Activated T-cell treated with anti-CD3 and anti-CD28 coated beads for 4 hours (primary cell): ENCODE measurements around the gene PRDX1.
"Not testable (repeated sequence)": the region's sequence is repeated elsewhere in the genome, so short reads cannot be mapped to it uniquely, and the experiment has no call there.

Experiments used
- DNase-seq: peaks from one replicate; pipeline ENCODE4 v3.0.0-alpha.2; 2020

PRDX1 gene

DNA sequence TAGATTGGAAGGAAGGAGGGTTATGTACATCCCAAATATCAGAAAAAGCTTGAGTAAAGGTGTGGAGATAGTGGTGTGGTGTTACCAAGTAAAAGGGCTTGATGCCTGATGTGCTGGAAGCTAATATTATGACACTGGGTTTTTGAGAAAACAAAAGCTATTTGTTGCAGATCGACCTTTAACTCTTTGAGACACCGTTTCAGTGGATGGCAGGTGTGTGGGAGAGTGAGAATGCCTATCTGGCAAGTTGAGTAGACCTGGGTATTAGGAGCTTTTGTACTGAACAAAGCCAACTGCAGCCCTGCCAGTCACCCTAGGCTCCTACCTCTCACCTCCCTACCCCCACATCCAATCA is 20.2 kb downstream of the PRDX1 start:
- no peak for DNase-seq

DNA sequence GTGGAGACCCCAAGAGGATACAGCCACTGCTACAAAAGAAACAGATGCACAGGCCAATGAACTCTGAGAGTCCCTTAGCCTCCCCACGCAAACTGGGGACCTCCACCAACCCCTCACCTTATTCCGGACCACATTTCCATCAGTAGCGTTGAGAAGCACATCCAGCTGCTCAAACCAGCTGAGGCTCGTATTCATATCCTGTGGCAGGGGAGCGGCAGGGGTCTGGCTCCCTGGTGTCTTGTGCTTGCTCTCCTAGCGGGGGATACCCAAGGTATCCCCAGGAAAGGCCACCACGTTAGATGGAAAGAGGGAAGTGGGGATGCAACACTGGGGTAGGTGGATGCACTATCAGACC is 22.3 kb downstream of the PRDX1 start:
- no peak for DNase-seq

DNA sequence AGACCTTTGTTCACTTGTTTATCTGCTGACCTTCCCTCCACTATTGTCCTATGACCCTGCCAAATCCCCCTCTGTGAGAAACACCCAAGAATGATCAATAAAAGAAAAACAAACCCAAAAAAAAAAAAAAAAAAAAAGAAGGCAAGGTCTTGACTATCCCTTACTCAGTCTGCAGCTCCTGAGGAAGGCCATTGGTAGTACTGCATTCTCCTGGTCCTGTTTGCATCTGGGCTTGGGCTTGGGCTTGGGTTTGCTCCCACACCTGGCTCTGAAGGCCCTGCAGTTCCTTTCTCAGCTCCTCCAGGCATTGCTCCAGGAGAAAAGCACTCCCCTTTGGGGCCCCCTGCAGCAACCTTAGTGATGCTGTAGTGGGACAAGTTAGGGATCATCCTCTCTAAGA is 23.4 kb downstream of the PRDX1 start:
- DNase-seq: no peak

DNA sequence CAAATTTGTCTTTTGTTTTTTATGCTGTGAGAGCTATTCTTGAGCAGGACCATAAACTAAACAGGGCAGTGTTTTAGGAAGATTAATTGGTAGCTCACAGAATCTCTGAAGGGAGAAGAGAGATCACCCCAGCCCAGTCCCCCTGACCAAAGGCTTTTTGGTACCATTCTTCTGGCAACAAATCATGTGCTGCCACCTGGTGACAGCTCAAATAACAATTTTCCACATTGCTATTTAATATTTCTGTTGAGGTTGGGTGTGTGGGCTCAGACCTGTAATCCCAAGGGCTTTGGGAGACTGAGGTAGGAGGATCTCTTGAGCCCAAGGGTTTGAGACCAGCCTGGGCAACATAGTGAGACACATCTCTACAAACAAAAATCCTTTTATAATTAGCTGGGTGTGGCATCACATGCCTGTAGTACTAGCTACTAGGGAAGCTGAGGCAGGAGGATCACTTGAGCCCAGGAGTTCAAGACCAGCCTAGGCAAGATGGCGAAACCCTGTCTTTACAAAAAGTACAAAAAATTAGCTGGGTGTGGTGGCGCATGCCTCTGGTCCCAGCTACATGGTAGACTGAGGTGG is 28.5 kb downstream of the PRDX1 start:
- DNase-seq: peak; percentile 50

DNA sequence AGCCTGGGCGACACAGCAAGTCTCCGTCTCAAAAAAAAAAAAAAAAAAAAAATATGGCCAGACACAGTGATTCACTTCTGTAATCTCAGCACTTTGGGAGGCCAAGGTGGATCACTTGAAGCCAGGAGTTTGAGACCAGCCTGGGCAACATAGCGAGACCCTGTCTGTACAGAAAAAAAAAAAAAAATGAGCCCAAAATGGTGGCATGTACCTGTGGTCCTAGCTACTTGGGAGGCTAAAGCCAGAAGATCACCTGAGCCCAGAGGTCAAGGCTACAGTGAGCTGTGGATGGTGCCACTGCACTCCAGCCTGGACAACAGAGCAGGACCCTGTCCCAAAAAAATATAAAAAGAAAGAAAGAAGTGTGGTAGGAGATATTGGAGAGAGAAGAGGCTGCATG is 29.0 kb downstream of the PRDX1 start:
- DNase-seq: no peak

DNA sequence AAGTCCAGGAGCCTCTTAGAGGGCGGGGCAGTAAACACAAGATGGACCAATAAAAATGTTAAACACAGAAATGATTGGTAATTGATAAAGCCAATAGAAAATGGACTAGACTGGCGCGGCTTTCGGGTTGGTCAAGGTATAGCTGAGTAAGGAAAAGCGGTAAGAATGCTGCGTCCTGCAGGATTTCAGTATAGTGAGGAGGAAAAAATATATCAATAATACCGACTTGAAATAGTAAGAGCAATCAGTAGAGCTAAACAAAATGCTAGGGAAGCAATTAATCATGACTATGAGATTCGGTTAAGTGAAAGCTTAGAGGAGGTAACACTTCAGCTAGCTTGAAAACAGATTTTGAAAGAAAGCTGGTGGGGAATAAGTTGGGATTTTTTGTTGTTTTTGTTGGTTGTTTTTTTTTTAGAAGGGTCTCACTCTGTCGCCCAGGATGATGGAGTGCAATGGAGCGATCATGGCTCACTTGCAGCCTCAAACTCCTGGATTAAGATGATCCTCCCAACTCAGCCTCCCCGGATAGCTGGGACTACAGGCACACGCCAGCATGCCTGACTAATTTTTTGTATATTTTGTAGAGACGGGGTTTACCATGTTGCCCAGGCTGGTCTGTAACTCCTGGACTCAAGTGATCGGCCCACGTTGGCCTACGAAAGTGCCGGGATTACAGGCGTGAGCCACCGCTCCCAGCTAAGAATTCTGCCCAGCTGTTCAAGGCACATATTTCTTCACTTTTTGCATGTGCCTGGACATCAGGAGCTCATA is 30.0 kb downstream of the PRDX1 start:
- no peak for DNase-seq

DNA sequence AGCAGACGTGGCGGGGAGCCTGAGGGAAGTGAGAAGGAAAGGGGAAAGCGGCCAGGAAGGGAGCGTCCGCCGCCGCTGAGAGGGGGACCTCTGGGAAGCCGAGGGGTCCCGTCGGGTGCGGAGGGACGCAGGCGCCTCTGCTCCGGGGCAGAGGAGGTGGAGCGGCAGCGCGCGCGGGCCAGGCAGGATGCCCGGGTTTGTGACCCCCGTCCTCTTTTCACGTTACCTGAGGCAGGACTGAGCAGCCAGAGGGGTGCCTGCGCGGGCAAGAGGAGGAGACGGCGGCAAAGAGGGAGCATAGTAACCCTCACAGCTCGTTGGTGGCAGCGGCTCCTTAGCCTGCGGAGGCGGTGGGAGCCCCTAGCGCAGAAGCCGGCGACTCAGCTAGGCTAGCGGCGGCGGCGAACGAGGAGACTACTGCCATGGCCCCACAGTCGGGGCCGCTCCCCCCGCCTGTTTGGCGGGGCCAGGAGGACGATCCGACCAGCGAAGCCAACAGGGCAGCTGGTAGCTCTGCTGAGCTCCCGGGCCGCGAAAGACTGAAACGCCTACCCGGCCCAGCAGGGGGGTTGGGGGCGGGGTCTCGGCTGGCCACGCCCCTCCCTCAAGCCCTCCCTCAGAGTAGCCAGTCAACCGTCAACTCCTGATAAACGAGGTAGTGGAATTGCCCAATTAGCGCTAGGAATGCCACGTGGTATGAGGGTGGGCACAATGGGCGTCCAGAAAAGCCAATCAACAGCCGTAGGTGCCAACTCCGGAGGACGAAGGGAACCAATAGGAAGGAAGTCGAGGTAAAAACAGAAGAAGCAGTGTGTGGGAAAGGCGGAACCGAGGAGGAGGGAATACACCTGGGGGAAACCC is 30.8 kb downstream of the PRDX1 start, which contains the start of gene TESK2:
Gene TESK2 (minus strand): TSS at position 538 of the 861 bp plus-strand sequence. CDS start 33,378 bp downstream, outside the sequence.
- DNase-seq: peak; percentile 95

DNA sequence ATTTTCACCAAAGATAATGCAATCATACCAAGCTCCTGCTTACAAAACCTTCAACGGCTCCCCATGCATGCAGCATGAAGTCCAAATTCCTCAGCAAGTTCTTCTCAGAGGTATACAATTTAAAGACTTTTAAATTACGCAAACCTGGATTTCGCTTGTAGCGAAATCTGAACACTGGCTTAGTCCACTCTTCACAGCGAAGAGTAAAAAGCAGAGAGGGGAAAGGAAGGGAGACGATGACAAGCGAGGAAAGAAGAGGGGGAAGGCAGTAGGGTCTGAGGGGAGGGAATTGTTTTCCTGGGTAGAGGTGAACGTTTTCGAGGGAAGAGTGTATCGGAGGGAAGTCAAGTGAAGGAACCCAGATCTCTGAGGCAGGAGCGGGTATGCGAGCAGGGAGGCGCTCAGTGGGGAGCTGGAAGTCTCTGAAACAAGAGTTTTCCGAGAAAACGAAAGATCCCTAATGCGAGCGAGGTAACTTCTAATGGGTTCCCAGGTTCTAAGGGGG is 31.5 kb downstream of the PRDX1 start:
- no peak for DNase-seq

DNA sequence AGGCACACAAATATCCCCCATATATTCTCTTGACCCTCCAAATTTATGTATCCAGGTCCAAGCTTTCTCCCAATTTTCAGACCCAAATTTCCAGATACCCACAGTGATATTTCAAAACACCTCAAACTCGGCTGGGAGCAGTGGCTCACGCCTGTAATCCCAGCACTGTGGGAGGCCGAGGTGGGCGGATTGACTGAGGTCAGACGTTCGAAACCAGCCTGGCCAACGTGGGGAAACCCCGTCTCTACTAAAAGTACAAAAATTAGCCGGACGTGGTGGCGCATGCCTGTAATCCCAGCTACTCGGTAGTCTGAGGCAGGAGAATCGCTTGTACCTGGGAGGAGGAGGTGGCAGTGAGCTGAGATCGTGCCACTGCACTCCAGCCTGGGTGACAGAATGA is 32.3 kb downstream of the PRDX1 start:
- DNase-seq: peak; percentile 14

DNA sequence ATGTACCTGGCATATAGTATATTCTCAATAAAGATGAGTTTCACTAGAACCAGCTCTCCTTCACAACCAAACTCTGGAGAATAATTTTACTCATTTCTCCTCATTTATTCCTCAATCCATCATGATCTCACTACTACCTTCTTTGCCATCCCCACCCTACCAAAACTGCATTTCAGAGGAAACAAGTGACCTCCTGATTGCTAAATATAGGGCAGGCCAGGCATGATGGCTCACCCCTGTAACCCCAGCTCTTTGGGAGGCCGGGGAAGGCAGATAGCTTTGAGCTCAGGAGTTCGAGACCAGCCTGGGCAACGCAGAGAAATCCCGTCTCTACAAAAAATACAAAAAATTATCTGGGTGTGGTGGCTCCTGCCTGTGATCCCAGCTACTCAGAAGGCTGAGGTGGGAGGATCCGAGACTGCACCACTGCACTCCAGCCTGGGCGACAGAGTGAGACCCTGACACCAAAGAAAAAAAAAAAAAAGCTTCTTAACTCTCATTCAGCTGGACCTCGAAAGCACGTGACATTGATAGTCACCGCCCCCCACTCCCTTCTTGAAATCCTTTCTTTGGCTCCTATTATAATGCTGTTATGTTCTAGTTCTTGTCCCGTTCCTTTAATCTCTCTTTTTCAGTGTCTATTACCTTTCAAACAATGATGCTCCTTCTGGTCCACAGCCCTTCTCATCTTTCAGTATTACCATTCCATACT is 32.9 kb downstream of the PRDX1 start:
- no peak for DNase-seq

DNA sequence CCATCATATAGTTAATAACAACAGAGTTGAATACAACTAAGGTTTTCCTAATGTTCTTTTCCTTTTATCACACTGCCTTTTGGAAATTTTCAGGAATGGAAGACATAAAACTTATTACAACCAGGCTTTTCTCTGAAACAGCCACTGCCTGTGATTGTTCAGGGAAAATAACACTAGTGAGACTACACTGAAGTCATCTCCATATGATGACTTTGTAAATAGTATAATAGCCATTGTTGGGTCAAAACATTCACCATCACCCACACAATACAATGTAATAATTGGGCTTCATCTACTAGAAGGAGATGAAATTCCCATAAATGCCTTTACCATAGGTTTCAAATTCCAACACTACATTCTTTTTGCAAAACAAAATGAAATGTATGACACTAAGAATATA is 35.7 kb downstream of the PRDX1 start:
- DNase-seq: no peak

DNA sequence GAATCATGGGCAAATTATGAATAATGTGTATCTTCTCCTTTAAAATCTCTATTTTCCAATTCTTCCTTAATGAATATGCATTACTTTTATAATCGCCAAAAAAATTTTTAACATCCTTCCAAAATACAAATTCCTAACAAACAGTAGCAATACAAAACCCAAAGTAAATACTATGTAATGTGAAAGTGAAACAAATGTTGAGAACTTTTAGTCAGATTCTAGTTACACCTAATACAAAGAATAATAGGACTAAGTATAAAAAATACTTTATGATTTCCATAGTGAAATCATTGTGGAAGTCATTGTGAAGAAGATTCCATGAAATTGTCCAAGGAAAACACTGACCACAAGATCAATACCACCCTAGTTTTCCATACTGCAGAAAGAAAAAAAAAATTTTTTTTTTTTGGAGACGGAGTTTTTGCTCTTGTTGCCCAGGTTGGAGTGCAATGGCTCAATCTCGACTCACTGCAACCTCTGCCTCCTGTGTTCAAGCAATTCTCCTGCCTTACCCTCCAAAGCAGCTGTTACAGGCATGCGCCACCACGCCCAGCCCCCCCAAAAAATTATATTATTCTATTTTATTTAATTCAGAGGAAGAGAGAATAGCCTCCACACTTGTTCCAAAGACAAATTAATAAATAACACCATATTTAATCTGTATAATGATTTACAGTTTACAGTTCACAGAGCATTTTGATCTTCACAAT is 42.5 kb downstream of the PRDX1 start:
- DNase-seq: no peak

DNA sequence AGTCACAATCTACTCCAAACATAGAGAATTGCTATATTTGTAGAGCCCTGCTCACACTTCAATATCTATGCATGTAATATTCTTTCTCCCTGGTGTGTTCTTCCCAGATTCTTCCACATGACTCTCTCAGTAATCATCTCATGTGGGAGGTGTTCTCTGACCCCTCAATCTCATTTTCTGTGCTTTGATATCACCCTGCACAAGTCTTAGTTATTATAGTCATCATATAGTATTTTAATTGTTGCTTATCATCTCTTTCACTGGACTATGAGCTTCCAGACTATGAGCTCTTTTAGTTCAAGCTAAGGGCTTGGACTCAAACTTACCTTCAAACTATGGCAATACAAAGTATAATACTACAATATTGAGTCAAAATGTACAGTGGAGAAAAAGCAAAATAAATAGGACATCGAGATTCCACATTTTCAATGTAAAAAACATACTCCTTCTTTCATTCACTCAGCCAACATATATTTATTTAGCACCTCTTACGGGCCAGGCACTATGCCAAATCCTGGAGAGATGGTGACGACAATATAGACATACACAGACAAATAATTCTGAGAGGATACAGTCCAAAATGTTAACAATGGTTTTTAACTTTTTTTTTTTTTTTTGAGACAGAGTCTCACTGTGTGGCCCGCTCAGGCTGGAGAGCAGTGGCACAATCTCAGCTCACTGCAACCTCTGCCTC is 43.4 kb downstream of the PRDX1 start:
- DNase-seq: no peak

DNA sequence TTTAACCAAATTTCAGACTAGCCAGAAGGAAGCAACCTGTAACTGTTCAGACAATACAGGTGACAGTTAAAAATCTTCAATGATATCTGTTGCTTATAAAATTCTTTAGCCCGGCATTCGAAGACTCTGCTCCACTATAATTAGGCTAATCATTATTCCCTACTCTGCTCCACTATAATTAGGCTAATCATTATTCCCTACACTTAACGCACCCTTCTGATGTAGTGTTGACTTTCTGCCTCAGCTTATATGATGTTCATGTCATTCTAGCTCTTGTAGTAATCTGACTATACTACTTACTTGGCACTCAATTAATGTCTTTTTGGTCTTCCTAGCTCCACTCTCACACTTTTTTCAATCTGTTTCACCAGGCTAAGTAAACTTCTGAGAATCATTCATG is 44.0 kb downstream of the PRDX1 start:
- no peak for DNase-seq

DNA sequence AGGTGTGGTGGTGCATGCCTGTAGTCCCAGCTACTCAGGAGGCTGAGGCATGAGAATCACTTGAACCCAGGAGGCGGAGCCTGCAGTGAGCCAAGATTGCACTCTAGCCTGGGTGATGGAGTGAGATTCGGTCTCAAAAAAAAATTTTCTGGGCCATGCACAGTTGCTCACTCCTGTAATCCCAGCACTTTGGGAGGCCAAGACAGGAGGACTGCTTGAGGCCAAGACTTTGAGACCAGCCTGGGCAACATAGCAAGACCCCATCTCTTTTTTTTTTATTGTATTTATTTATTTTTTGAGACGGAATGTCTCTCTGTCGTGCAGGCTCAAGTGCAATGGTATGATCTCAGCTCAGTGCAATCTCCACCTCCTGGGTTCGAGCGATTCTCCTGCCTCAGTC is 47.5 kb downstream of the PRDX1 start:
- not testable (repeated sequence) for DNase-seq

DNA sequence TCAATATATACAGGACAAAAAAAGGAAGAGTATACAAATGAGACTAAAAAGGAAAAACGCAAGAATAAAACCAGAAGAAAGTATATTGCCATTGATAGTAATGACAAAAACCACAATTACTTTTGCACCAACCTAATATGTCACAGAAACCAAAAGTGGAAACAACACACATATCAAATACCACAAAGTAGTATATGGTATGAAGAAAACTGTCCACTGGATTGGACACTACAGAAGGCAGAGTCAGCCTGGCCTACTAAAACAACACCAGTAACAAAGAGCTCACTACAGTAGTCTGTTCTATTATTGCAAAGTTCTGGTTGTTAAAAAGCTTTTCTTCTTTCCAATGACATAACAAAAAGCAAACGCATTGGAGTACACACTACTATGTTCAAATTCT is 48.4 kb downstream of the PRDX1 start:
- no peak for DNase-seq

DNA sequence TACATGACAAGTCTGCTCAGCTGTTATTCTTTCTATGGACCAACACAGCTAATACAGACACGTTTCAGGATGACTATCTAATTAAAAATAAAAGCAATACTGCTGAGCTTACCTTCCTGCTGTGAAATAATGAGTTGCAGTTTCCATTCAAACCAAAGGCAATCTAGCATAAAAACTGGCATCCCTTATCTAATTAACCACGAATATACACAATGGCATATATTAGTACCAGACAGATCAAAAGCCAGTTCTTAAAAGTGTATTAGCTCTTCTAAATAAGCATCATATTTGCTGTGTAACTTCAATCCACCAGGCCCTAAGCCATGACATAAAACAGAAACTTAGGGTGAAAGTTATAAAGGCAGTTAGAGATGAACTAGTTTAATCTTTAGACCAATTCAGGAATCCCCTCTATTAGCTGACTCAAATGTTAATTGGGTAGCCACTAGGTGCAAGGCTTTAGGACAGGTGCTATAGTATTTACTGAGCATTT is 51.3 kb downstream of the PRDX1 start:
- DNase-seq: no peak

DNA sequence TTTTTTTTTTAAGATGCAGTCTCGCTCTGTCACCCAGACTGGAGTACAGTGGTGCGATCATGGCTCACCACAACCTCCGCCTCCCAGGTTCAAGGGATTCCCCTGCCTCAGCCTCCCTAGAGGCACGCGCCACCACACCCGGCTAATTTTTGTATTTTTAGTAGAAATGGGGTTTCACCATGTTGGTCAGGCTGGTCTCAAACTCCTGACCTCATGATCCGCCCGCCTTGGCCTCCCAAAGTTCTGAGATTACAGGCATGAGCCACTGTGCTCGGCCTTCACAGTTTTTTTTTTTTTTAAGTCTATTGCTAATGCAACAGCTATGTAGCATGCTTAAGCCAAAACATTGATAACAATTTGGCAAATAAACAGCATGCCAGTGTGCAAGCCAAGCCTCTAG is 54.3 kb downstream of the PRDX1 start:
- DNase-seq: not testable (repeated sequence)

DNA sequence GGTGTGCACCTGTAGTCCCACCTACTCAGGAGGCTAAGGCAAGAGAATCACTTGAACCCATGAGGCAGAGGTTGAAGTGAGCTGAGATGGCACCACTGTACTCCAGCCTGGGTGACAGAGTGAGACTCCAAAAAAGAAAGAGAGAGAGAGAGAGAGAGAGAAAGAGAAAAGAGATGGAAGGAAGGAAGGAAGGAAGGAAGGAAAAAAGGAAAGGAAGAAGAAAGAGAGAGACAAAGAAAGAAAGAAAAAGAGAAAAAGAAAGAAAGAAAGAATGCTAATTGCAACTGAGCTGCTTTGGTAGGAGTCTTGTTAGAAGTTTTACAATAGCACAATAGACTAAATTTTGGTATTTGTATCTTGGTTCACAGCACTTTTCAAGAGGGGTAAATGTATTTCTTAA is 56.4 kb downstream of the PRDX1 start:
- no peak for DNase-seq
